Measurements from ENCODE around the gene TMEM120A. TPM values are rescaled to one million over a fixed set of nuclear protein-coding genes. Genes with fewer than 3 reads are reported as not detected.

The TMEM120A gene
- total and polyA plus RNA-seq, 2 experiments from 2014 or later, result 12.7 to 22.3 TPM

- Histone ChIP-seq H4K20me1 (replicated peaks; ENCODE audit: insufficient read depth) (no peaks in the 10 kb centered on the region; the same call in 1 of the 2 replicates), H3K4me1 (ENCODE audit: insufficient read depth) (no peaks in the 10 kb centered on the region), H3K4me3 (no peak overlapping the region), H3K36me3 (ENCODE audit: insufficient read depth) (no peaks in the 10 kb centered on the region), H3K9me2 (ENCODE audit: insufficient read depth) (no peaks in the 10 kb centered on the region), H3K27me3 (ENCODE audit: insufficient read depth) (no peaks in the 10 kb centered on the region), H3F3A (replicated peaks; ENCODE audit: low read depth) (no peaks in the 10 kb centered on the region), H3K27ac (ENCODE audit: low read depth) (no peak overlapping the region), H3K4me2 (no peak overlapping the region), H3K79me2 (replicated peaks; ENCODE audit: insufficient read depth) (no peaks in the 10 kb centered on the region), H2AFZ (no peak overlapping the region)
- H3K27ac Mint-ChIP-seq, result no peak overlapping the region
- H3K4me1 Mint-ChIP-seq, result peaks cover 5% of the 10 kb centered on the region
- no peak for TF ChIP-seq ZNF462 (CRISPR knock-in tag; IDR thresholded peaks at IDR 0.05)
- no peak for TF ChIP-seq ETS1 (IDR thresholded peaks at IDR 0.05)
- no peak for TF ChIP-seq CREB1 (CRISPR knock-in tag; IDR thresholded peaks at IDR 0.05; ENCODE audit: low read depth)
- TF ChIP-seq ZNF114 (CRISPR knock-in tag; IDR thresholded peaks at IDR 0.05), result no peak
- TF ChIP-seq EZH2phosphoT487 (IDR thresholded peaks at IDR 0.05; ENCODE audit: unreplicated experiment), result no peak
- TF ChIP-seq POLR2AphosphoS5 (IDR thresholded peaks at IDR 0.05; ENCODE audit: low read depth), result no peak
- TF ChIP-seq ZNF331 (CRISPR knock-in tag; IDR thresholded peaks at IDR 0.05; ENCODE audit: low read depth), result no peak
- no peak for TF ChIP-seq STAT1 (IDR thresholded peaks at IDR 0.05; ENCODE audit: unreplicated experiment)
- TF ChIP-seq, protein P1, sequence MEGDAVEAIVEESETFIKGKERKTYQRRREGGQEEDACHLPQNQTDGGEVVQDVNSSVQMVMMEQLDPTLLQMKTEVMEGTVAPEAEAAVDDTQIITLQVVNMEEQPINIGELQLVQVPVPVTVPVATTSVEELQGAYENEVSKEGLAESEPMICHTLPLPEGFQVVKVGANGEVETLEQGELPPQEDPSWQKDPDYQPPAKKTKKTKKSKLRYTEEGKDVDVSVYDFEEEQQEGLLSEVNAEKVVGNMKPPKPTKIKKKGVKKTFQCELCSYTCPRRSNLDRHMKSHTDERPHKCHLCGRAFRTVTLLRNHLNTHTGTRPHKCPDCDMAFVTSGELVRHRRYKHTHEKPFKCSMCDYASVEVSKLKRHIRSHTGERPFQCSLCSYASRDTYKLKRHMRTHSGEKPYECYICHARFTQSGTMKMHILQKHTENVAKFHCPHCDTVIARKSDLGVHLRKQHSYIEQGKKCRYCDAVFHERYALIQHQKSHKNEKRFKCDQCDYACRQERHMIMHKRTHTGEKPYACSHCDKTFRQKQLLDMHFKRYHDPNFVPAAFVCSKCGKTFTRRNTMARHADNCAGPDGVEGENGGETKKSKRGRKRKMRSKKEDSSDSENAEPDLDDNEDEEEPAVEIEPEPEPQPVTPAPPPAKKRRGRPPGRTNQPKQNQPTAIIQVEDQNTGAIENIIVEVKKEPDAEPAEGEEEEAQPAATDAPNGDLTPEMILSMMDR (conservative IDR thresholded peaks at IDR 0.05; ENCODE audit: low read depth in 2 of 2), result no peak
- TF ChIP-seq JUNB (IDR thresholded peaks at IDR 0.05; ENCODE audit: unreplicated experiment), result no peak
- no peak for TF ChIP-seq NANOG (IDR thresholded peaks at IDR 0.05; ENCODE audit: borderline replicate concordance)
- TF ChIP-seq REST (IDR thresholded peaks at IDR 0.05; ENCODE audit: unreplicated experiment), result no peak
- no peak for TF ChIP-seq EZH2 (IDR thresholded peaks at IDR 0.05; ENCODE audit: low read depth, unreplicated experiment)
- H3K36me3 Mint-ChIP-seq (ENCODE audit: low read depth), result peaks cover 2% of the 10 kb centered on the region; the same call in 1 of the 3 replicates
- H3K4me3 Mint-ChIP-seq, result no peak overlapping the region
- DNase-seq (ENCODE audit: low spot score) (no peak), ATAC-seq (no peak)
- no peaks in the 10 kb centered on the region for H3K9me3 Mint-ChIP-seq
- H3K27me3 Mint-ChIP-seq (ENCODE audit: insufficient read depth, low read depth, poor library complexity), result peaks cover 3% of the 10 kb centered on the region
These were observed 42.9 kb upstream of the TMEM120A start for GRCh38 chr7:76037310-76037709.

Measured in GM23338 (cell line).